Measurements from ENCODE around the gene FER1L5.

The FER1L5 gene

DNA sequence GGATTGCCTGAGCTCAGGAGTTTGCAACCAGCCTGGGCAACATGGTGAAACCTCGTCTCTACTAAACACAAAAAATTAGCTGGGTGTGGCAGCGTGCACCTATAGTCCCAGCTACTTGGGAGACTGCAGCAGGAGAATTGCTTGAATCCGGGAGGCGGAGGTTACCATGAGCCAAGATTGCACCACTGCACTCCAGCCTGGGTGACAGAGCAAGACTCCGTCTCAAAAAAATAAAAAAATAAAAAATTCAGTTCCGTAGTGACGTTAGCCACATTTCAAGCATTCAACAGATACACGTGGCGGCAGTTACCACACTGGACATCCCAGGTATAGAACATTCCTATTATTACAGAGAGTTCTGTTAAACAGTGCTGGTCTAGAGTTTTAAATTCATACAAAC is 8.9 kb upstream of the FER1L5 start:
- Histone ChIP-seq H3K4me1 (peaks cover 16% of the 10 kb centered on the region), H3K36me3 (ENCODE audit: control insufficient read depth, insufficient read depth, low read length) (no peaks in the 10 kb centered on the region), H3K27ac (no peak overlapping the region), H3K9me3 (ENCODE audit: control insufficient read depth, low read length) (no peaks in the 10 kb centered on the region), H3K4me3 (ENCODE audit: low read depth, low read length) (no peak overlapping the region), H3K4me2 (ENCODE audit: low read length) (no peak overlapping the region), H3K9ac (no peak overlapping the region), H2AFZ (no peak overlapping the region), H3K27me3 (ENCODE audit: control insufficient read depth, insufficient read depth, low read length) (no peaks in the 10 kb centered on the region), H3K79me2 (peaks cover 21% of the 10 kb centered on the region)
- TF ChIP-seq, protein P1, sequence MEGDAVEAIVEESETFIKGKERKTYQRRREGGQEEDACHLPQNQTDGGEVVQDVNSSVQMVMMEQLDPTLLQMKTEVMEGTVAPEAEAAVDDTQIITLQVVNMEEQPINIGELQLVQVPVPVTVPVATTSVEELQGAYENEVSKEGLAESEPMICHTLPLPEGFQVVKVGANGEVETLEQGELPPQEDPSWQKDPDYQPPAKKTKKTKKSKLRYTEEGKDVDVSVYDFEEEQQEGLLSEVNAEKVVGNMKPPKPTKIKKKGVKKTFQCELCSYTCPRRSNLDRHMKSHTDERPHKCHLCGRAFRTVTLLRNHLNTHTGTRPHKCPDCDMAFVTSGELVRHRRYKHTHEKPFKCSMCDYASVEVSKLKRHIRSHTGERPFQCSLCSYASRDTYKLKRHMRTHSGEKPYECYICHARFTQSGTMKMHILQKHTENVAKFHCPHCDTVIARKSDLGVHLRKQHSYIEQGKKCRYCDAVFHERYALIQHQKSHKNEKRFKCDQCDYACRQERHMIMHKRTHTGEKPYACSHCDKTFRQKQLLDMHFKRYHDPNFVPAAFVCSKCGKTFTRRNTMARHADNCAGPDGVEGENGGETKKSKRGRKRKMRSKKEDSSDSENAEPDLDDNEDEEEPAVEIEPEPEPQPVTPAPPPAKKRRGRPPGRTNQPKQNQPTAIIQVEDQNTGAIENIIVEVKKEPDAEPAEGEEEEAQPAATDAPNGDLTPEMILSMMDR (IDR thresholded peaks at IDR 0.05): no peak

DNA sequence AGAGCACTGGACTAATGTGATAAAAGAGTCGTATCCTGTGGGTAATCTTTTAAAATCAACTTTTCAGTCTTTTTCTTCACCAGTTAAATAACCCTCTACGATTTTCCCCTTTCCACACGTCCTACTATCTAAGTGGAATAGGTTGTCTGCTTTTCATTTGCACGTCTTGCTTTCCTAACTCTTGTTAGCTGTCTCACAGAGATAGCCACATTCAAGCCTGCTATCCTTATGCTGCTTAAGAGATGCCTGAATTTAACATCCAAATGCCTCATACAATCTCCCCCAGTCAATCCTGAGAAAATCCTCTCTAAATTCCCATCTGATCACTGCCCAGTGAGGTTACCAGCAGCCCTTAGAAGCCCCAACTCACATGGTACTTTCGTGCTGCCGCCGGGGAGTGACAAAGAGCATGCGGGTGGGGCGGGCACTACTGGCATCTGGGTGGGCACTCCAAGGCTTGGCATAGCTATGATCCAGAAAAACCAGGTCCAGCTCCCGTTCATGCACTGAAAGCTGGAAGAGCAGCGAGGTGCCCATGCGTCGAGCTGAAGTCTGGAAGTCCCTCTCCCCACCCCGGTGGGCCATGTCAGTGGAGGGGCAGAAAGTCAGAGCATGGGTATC is 5.9 kb upstream of the FER1L5 start:
- H3K4me1 ChIP-seq: peaks cover 16% of the 10 kb centered on the region
- H3K27ac ChIP-seq: peak overlapping the region; percentile 82
- peak overlapping the region; percentile 91 for H3K4me2 ChIP-seq (ENCODE audit: low read length)
- H3K79me2 ChIP-seq: peaks cover 21% of the 10 kb centered on the region
- H3K27me3 ChIP-seq (ENCODE audit: control insufficient read depth, insufficient read depth, low read length): no peaks in the 10 kb centered on the region
- TF ChIP-seq, protein P1 (IDR thresholded peaks at IDR 0.05): no peak
- no peak overlapping the region for H2AFZ ChIP-seq
- H3K9me3 ChIP-seq (ENCODE audit: control insufficient read depth, low read length): no peaks in the 10 kb centered on the region
- no peaks in the 10 kb centered on the region for H3K36me3 ChIP-seq (ENCODE audit: control insufficient read depth, insufficient read depth, low read length)
- no peak overlapping the region for H3K9ac ChIP-seq
- H3K4me3 ChIP-seq (ENCODE audit: low read depth, low read length): peak overlapping the region; percentile 92

DNA sequence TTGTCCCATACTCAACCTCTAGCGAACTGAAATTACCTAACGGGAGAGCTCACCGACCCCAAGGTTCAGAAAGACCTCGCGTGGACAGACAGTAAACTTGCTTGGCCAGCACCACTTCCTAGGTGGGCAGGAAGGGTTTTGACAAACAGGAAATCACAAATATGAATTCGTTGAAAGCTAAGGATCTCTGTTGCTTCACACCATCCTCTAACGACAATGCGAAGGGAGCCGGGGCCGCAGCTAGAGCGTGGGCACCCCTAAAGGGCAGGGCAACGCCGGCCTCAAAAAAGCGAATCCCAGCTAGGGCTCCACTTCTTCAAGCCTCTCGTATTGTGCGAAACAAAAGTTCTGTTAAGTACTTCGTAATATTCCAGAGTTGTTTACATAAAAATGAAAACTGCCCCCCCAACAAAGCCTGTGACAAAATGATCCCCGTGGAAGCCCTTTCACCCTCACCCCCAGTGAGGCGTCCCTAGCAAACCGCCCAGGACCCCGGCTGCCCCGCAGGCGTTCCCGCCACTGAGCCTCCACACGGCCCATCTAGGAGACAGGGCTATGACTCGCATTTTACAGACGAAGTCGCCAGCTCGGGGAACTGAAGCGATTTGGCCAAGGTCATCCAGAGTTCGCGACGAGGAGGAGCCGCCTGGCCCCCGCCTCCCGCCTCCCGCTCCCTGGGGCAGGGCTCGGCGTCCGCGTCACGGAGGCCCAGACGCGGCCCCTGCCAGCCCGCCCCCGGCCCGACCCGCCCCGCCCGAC is 5.0 kb upstream of the FER1L5 start:
- Histone ChIP-seq H3K4me1 (peaks cover 16% of the 10 kb centered on the region), H3K4me3 (ENCODE audit: low read depth, low read length) (peak overlapping the region; percentile 92), H3K9me3 (ENCODE audit: control insufficient read depth, low read length) (no peaks in the 10 kb centered on the region), H3K9ac (peak overlapping the region; percentile 57), H3K4me2 (ENCODE audit: low read length) (peak overlapping the region; percentile 91), H3K27ac (peak overlapping the region; percentile 82), H3K27me3 (ENCODE audit: control insufficient read depth, insufficient read depth, low read length) (no peaks in the 10 kb centered on the region), H2AFZ (peak overlapping the region; percentile 79), H3K79me2 (peaks cover 21% of the 10 kb centered on the region), H3K36me3 (ENCODE audit: control insufficient read depth, insufficient read depth, low read length) (no peaks in the 10 kb centered on the region)
- TF ChIP-seq, protein P1 (IDR thresholded peaks at IDR 0.05): no peak

DNA sequence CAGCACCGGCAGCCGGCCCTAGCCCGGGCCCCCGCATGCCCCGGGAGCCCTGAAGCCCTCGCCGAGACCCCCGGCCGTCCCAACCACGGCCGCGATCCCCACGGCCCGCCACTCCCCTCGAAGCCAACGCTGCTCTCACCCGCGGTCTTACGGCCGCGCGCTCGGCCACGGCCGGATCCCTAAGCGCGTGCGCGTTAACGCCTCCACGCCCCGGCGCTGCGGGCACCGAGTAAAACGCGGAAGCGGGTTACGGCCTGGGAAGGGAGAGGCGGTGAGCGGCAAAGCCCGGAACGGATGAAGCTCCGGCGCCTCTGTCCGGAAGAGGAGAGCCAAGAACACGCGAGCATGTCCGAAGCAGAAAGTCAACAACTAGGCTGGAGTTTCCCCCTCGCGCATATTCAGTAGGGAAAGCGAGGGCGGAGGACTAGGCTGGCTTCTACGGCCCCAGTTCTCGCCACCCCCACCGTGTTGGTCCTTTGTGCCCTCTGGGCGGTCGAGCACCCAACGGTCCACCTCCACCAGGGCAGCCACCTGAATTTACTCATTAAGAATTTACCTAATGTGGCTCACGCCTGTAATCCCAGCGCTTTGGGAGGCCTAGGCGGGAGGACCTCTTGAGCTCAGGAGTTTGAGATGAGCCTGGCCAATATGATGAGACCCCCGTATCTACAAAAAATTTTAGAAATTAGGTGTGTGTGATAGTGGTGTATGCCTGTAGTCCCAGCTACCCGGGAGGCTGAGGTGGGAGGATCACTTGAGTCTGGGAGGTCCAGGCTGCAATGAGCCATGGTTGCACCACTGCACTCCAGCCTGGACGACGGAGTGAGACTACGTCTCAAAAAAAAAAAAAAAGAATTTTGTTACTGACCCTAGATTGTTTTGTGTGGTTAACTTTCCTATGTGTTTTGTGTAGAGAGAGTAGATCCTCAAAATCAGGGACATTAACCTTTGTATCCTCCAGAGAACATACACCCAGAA is 4.1 kb upstream of the FER1L5 start, which contains the start of gene KANSL3:
KANSL3 (minus strand) TSS at position 169 of the 978 bp plus-strand sequence. CDS start 1,177 bp downstream, outside the sequence.
- H3K79me2 ChIP-seq: peaks cover 21% of the 10 kb centered on the region
- H3K9ac ChIP-seq: peak within 1 kb of the TSS; percentile 57
- no peaks in the 10 kb centered on the region for H3K27me3 ChIP-seq (ENCODE audit: control insufficient read depth, insufficient read depth, low read length)
- H3K4me2 ChIP-seq (ENCODE audit: low read length): peak within 1 kb of the TSS; percentile 91
- H3K4me1 ChIP-seq: peaks cover 16% of the 10 kb centered on the region
- H3K9me3 ChIP-seq (ENCODE audit: control insufficient read depth, low read length): no peaks in the 10 kb centered on the region
- no peaks in the 10 kb centered on the region for H3K36me3 ChIP-seq (ENCODE audit: control insufficient read depth, insufficient read depth, low read length)
- peak within 1 kb of the TSS; percentile 82 for H3K27ac ChIP-seq
- TF ChIP-seq, protein P1 (IDR thresholded peaks at IDR 0.05): no peak
- peak within 1 kb of the TSS; percentile 88 for H2AFZ ChIP-seq
- H3K4me3 ChIP-seq (ENCODE audit: low read depth, low read length): peak within 1 kb of the TSS; percentile 92

All from parathyroid adenoma (tissue), 2 donors.